Frontal cortex (tissue), 4 donors: ENCODE measurements around the gene USP40. TPM values are rescaled to one million over a fixed set of nuclear protein-coding genes. Genes with fewer than 3 reads are reported as not detected.

Experiments used
- DNase-seq, 2 donors: peaks; one replicate each; pipeline ENCODE4 v3.0.0; 2012; ENCODE audit warnings: low spot score in 2 of 2
- FAIRE-seq: peaks from 2 replicates; lab custom pipeline; 2012; peaks lifted over from hg19 to GRCh38; lab: Jason Lieb, UNC
- total RNA-seq: library from RNA; depleted of rRNA; stranded (reverse); fragments of >200 nt; gene quantifications from one replicate; pipeline ENCODE4 v1.2.3, GENCODE V29; 2014
- donor health status: control.
- donor health status: control.
- donor health status: control.

The USP40 gene
- total RNA-seq, 1 donor from 2014 or later: 5.3 TPM

GRCh38 chr2:233479616-233480489 is 86.7 kb downstream of the USP40 start:
- DNase-seq: no peak
- FAIRE-seq: no peak

- DNase-seq: no peak
- FAIRE-seq: no peak
These were observed 88.8 kb downstream of the USP40 start for GRCh38 chr2:233477548-233478433.

DNA sequence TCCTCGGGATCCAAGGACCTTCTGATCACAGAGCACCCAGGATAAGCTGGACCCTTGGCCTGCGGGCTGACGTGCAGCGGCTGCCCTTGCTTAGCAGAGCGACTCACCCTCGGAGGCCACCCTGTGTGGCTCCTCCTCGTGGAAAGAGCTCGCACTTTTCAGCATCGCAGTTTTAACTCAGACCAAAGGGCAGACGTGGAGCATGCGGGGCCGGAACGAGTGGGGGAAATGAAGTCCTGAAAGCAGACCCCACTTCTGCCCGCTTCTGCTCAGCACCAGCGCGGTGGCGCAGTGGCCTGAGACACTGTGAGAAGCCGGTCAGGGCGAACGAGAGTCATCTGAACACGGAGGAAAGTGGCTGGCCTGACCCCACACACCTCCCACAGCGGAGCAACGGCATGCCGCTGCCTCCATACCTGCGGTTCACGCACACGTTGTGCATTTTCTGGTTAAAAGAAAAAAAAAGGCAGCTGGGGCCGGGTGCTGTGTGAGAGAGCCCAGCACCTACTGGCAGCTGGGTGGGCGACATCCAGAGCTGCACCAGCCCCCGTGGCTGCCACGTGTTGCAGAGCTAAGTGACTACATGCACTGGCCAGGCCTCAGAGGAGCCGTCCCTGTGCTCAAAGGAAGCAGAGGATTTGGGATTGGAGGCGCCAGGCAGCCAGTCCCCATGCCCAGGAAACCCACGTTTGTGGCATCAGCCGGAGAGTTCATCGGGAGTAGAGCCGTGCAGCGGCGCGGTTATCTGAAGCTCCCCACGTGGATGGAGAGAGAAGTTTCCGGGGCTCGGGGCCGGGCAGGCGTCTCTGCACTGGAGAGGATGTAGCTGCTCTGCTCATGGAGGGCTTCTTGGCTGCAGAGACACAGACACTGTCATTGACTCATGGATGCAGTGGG is 89.7 kb downstream of the USP40 start:
- DNase-seq: no peak
- no peak for FAIRE-seq

- no peak for FAIRE-seq
- DNase-seq: no peak
These were observed 90.5 kb downstream of the USP40 start for GRCh38 chr2:233476063-233476410.

DNA sequence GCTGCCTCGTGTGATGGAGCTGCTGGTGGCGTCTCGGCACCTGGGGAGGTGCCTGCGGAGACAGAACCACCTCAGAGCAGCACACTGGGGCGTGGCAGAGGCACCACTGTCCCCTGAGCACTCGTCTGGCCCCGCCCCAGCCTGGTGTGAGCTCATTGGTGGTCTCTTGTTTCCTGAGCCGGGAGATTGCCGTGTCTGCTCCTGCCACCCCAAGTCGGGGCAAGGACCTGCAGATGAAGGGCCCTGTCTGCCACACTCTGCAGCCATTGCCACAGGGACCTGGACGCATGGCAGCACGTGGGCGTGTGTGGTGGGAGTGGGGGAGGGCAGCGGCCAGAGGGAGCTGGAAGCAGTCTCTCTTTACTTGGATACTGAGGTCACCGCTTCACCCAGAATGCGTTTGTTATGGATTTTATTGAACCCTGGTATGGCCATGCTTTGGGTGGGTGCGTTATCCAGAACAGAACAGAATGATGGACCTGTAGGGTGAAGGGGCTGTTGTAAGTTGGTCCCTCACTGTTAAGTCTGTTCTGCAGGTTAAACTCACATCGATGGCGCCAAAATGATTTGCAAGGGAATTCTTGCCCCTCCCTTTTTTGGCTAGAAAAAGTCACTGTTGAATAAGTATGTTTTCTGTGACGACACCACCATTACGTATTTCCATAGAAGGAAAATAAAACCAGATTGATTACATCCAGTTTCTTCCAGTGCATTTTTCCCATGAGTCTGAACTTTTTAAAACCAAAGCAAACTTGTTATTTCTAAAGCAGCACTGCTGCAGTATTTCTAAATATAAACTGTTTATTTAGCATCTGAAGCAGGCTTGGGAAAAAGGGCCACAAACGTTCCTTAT is 92.0 kb downstream of the USP40 start:
- DNase-seq: no peak
- FAIRE-seq: no peak

DNA sequence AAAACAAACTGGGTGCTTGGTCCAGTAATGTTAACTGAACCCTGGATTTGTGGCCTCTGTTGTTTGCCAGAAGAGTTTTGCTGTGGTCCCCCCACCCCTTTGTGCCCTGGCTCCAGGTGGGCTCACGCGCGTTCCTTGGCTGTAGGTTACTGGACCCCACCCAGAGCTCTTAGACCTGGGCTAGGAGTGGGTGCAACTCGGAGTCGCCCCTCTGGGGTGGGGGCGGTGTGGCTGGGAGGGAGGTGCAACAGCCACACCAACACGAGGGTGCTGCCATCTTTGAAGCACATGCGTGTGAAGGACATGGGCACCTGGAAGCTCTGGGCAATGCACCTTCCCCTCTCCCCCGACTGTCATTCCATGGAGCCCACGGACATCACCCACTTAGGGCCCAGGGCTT is 92.7 kb downstream of the USP40 start:
- FAIRE-seq (no peak), DNase-seq (no peak)

- FAIRE-seq (no peak), DNase-seq (no peak)
These were observed 93.2 kb downstream of the USP40 start for GRCh38 chr2:233473386-233473791.

- FAIRE-seq (no peak), DNase-seq (no peak)
These were observed 95.1 kb downstream of the USP40 start for GRCh38 chr2:233471291-233472035.

GRCh38 chr2:233470839-233471238 is 95.7 kb downstream of the USP40 start:
- DNase-seq (no peak), FAIRE-seq (no peak)

GRCh38 chr2:233470011-233470687 is 96.4 kb downstream of the USP40 start:
- FAIRE-seq (no peak), DNase-seq (peak; percentile 70 to 78)

GRCh38 chr2:233469261-233470010 is 97.1 kb downstream of the USP40 start:
- FAIRE-seq: no peak

GRCh38 chr2:233468741-233469110 is 97.9 kb downstream of the USP40 start:
- FAIRE-seq (no peak), DNase-seq (no peak)

More at GRCh38 chr2:233469261-233470010, 97.1 kb downstream of the USP40 start:
- DNase-seq: peak; percentile 49 to 60

DNA sequence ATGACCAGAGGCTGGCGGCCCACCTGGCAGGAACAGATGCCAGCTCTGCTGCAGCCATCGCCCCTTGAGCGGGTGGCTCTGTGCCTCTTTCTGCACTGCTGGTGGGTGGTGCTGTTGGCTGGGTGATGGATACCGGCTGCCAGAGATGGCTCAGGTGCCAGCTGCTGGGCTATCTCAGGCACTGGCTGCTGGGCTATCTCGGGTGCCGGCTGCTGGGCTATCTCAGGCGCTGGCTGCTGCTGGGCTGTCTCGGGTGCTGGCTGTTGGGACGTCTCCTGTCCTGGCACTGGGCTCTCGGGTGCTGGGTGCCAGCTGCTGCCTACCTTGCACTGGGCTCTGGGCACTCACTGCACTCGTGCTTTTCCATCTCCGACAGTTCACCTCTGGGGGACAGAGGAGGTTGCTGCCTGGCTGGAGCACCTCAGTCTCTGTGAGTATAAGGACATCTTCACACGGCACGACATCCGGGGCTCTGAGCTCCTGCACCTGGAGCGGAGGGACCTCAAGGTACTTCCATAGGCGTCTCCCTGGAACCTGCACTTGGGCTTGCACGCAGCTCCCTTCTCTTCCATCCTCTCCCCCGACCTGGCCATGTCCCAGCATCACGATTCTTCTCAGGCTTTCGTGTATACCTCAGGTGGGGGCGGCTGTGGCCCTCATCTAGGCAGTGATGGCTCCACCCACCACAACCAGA is 98.4 kb downstream of the USP40 start:
- FAIRE-seq: no peak
- DNase-seq: no peak

- DNase-seq: no peak
- no peak for FAIRE-seq
These were observed 99.5 kb downstream of the USP40 start for GRCh38 chr2:233466991-233467603.

DNA sequence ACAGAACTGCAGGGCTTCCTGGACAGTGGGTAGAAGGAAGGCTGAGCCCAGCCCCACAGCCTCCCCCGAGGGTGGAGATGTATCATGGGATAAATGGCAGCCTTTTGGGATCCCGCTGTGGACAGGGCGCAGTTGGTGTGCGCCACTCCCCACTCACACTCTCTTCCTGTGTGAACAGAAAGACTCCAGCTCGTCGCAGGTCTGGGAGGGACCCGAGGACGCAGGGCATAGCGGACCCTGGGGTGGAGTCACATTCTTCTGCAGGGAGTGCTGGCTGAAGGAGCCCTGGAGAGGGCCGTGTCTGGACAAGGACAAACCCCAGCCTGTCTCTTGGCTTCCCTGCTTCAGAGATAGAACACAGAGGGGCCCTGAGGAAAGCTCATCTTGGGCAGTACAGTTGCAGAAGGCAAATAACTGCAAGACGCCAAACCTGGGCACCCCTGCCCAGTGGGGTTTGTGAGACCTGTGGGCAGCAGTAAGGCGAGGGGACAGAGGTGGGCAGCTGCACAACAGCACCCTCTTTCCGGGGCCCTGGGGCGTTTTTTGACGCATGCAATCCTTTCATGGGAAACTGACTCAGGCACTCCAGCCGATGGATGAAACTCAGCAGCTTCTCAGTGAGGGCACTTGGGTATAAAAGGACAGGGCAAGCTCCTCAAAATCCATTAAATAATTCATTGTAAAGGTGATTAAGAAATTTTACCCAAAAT is 101.9 kb downstream of the USP40 start:
- DNase-seq (no peak), FAIRE-seq (no peak)

DNA sequence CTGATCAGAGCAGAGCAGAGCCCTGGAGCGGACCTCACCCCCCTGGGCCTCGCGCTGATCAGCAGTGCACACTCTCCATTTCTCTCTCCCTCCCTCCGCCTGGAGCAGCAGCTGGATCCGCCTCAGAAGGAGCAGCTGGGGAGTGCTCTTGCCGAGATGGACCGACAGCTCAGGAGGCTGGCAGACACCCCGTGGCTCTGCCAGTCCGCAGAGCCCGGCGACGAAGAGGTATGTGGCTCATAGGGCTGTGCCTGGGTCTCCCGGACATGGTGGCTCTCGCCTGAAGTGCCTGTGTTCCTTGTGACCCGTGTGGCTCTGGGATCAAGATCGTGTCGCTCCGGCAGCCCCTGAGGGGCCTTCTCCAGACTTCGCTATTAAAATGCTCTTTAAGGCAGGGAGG is 102.5 kb downstream of the USP40 start:
- DNase-seq (no peak), FAIRE-seq (no peak)
